Fibroblast of skin of right biceps (primary cell): ENCODE data around the gene DCAF8.

Experiments
- DNase-seq: peaks from one replicate; pipeline ENCODE4 v3.0.0-alpha.2; 2013

DCAF8 gene

DNA sequence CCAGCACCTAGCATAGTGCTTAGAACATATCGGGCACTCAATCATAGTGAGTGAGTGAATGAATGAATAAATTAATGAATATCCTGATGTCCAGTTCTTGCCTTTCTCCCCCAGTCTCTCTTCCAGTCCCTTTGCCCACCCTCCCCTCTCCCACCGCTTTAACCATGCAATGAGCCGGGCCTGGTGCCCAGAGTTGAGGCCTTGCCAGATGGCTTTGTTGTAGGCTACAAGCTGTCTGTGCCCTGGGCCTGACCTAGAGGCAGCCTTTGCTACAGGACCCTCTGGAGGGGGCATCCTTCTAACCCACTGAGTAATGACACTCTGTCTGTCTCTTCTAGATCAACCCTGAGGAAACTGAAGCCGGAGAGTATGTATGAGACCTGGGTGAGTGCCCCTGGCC, 65.1 kb downstream of the DCAF8 start:
- no peak for DNase-seq

DNA sequence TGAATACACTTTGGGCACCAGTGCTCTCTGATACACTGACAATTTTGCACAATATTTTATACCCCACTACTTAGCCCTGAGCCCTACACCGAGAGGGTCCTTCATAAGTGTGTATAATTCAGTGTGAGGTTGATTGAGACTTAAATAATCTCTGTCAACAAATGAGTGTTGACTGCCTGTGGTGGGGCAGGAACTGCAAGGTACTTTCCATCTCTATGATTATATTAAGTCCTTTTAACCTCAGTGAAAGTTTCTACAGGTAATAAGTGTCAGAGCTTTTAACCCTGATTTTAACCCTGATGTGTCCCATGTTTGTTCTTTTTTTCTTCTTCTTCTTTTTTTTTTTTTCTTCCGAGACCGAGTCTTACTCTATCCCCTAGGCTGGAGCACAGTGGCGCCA, 66.2 kb downstream of the DCAF8 start:
- DNase-seq = no peak

DNA sequence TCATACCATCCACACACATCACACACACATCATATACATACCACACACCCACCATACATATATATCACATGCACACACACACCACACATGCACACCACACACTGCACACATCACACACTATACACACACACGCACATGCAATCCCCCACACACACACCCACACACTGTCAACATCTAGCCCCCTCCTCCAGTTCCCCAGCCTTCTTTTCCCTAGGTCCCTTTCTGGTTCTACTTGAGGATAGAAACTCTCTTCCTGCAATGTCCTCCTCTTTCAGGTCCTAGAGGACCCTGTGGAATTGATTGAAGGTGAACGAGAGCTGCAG, 67.7 kb downstream of the DCAF8 start:
- DNase-seq = no peak

DNA sequence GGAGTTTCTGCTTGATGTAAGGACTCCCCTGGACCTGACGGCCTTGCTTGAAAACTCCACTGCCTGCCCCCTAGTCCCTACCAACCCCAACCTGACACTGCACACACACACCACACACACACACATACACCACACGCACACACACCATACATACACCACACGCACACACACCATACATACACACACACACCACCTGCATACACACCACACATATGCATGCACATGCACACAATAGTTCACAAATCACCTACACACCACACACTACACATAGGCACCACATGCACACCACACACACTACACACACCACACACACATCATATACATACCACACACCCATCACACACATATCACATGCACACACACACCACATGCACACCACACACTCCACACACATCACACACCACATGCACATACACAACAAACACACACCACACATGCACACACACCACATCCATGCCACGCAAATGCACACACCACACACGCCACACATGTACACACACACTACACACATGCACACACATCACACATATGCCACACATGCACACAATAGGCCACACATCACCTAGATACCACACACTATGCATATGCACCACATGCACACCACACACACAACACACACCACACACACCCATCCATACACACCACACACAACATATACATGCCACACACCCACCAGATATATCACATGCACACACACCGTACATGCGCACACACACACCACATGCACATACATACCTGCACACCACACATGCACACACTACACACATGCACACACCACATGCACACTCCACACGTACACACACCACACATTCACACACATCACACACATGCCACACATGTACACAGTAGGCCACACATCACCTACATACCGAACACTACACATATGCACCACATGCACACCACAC, 68.3 kb downstream of the DCAF8 start:
- no peak for DNase-seq

DNA sequence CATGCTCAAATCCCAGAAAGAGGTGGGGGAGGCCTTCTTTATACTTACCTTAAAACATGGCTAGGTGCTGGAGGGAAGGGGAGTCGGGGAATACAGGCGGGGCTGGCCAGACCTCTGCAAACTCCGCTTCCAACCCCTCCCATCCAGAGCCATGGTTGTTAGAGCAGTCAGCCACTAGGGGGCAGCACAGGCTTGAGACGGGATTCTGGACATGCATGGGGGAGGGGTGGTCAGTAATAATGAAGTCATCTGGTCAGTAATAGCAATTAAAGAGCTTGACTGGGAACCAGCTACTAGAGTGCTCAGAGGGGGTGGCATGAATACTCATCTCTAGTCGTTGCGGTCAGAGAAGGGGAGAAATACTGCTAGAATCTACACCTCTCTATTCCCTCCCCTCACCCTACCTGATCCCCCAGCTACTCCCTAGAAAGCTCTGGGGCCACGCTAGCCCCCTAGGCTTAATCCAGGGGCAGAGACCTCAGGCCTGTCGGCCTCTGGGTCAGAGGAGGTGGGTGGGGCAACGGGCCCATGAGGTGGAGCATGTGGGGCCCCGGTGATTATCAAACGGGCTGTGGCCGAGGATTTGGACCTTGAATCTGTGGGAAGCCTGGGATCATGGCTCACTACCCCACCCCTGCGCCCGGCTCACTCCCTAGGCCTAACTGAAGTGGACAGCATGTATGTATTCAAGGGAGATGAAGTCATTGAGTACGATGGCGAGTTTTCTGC, 69.1 kb downstream of the DCAF8 start:
- DNase-seq = peak; percentile 82

DNA sequence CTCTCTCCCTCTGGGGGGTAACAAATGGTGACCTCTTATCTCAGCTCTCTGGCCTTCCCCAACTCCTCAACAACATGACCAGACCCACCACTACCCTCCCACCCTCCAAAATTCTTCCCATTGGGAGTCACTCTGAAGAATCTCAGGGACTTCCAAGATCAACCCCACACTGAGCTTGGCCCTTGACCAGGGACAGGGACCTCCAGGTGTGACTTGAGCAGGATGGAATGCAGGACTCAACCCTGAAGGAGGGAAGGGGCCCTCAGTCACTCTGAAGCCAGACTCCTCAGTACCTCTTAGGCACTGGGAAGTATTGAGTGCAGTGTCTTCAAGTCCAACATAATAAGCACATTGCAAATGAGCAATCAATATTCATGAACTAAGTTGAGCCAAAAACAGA, 70.1 kb downstream of the DCAF8 start:
- peak; percentile 40 for DNase-seq

DNA sequence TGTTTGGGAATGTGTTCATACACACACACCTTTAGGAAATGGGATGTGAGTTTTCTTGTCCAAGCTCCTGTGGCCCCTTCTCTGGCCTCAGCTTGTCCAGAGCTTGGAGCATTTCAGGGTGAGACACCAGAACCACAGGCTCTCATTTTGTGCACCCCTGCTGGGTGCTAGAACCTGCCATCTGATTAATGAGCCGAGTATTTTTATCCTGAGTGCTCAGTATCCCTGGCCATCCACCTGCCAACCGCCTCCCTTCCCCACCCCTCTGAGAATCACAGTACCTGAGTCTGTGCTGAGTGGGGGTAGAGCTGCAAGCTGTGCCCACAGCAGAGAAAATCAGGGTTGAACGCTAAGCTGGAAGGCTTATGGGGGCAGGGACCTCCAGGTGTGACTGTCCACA, 70.6 kb downstream of the DCAF8 start:
- DNase-seq = no peak

DNA sequence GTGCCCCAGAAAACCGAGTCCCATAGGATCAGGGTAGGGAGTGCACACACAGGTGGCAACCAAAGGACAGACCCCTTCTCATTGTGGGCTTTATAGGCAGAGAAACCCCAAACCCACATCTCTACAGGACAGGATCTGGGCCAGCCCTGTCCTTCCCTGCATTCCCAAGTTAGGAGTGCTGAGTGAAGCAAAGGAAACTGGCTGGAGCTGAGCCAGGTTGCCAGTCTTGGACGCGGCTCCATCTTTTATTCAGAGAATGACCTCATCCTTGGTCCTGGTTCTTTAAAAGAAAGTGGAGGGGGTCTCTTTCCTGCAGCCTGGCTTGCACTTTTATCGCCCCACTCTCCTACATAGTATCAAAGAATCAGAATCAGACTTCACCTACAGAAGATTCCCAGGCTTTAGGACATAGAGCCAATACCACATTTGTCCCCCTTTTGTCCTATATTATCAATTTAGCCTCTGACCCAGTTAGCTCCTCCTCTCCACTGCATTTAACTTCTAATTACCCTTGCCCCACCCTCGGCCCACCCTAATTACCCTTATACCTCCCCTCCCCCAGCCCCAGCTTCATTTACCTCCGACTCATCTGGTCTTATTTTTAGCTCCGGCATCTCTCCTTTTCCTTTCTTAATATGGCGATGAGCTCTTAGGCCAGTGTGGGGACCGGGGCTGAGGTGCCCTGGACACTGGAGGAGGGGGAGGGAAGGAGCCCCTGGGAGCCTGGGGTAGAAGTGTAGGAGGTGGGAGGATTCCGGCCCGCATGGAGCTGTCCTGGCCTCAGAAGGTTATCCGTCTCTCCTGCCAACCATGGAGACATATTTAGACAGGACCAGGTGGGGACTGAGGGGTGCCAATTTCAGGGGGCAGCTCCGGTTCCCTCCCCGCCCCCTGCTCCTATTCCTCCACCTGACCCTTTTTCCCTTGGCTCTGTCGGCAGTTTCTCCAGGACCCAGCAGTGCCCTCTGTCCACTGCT, 72.4 kb downstream of the DCAF8 start, which contains the start of gene CASQ1:
Gene CASQ1, plus strand, starts transcription at position 927 of the 977 bp plus-strand sequence. CDS start 177 bp downstream, outside the sequence.
- DNase-seq = peak; percentile 56

DNA sequence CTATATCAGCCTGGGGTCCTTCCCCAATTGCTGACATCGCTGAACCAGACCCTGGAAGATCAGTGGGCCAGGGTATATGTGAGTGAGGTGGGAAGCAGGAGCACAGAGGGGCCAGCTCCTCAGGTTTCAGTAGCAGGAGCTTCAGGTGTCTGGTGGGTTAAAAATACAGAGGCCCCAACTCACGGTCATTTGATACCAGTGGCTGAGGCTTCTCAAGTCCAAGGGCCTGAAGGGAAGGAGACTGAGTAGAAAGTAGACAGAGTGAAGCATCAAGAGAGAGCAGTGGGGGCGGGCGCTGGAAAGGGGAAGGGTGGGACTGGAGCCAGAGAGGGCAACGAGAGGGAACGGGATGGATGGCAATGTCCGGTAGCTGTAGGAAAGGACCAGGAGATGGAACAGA, 74.0 kb downstream of the DCAF8 start:
- DNase-seq = no peak

DNA sequence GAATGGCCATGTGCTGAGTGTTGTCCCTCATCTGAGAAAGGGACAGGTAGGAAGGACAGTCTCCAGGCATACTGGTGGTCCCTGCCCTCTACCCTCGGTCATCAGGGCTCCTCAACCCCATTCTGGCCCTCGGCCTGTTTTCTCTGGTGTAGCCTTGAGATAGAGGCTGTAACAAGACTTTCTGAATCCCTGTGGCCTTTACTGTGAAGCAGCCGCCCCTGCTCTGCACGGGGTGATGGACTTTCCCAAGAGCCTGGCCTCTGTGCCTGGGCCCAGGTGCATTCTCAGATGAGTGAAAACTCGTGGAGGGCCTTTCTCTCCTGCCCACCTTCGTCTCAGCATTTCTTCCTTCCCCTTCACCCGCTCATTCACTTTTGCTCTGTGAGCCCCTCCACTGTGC, 74.9 kb downstream of the DCAF8 start:
- DNase-seq = no peak

DNA sequence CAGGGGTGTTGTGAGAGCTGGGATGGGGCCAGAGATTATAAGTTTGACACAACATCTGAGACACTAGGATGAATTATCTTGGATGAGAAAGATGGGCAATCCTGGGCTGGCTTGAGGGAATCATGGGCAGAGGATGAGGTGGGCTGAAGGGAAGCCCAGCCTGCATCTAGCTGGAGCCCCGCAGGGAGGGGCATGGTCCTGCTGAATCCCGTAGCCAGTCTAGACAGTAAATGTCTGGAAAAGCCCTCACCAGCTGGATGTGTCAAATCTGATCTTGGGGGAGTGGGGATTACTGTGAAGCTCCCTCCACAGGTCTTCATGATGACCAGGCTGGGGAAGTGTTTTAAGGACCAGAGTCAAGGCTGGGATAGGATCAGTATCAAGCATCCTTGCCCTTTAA, 75.6 kb downstream of the DCAF8 start:
- DNase-seq = no peak

DNA sequence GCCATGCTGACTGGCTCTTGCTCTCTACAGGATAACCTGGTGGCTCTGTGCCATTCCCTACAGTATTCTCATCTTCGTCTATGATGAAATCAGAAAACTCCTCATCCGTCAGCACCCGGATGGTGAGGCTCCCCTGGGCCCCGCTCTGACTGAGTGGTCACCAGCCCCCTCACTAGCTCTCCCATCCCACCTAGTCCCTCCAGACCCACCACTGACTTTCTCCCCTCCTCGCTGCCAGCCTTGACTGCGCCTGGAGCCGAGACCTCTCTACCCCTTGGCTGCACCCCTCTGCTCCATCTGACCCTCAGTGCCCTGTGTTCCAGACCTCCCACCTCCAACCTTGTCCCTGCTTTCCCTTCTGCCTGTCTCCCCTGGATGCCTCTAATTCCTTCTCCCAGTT, 76.1 kb downstream of the DCAF8 start:
- DNase-seq = no peak

DNA sequence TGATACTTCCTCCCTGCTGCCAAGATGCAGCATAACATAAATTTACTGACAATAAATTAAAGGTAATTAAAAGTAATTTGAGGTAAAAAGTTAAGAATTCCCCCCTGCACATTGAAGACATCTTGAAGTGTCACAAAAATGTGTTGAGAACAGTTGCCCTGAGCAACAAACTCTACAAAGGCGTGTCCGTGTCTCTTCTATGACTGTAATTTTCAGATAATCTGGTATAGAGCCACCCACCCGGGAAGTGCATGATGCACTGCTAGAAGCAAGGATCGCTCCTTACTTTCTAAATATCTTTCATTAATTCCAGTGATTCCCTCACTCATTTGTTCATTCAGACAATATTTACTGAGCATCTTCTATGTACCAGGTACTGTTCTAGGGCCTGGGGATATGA, 83.0 kb downstream of the DCAF8 start:
- DNase-seq = no peak

DNA sequence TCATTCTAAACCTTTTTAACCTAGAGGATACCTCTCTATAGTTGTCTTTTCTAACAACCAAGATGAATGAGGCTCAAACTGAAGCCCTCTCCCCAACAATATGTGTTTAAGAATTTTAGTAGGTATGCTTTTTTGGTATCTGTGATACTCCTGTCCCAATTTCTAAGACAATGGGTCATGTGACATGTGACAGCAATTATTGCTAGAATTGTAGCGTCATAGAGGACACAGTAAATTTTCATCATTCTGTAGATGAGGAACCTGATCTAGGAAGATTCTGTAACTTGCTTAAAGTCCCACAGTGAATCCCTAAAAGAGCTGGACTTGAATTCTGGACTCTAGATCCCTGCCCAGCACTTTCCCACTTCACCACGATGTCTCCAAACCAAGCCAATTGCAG, 83.6 kb downstream of the DCAF8 start:
- no peak for DNase-seq

DNA sequence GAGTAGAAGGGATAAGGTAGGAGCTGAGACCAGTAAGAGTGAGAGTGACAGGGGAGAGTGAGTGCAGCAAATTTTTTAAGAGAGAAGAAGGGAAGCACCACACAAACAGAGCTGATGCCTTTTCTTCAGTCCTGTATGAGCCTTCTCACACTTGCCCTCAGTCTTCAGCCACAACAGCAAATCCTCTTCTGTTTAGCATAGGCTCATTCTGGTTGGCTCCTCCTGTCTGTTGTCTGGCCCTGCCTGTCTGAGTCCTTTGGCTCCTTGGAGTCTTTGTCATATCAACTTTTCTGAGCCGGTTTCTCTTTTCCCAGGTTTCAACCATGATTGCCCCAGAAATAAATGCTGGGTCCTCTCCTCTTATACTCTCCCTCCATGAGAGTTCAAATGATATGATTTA, 84.7 kb downstream of the DCAF8 start:
- DNase-seq = no peak

DNA sequence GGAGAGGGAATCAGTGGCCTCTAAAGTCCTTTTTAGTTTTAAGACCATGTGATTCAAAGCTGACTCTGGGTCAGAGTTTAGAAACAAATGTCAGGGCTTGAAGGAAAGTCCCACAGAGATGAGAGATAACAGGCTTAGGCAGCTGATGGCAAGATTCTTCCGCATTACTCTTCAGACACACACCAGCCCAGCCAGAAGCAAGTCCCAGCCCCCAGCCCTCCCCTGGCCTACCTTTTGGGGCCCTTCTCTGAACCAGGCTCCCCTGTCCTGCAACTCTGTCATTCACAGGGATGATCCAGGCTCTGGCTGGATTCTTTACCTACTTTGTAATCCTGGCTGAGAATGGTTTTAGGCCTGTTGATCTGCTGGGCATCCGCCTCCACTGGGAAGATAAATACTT, 85.1 kb downstream of the DCAF8 start:
- DNase-seq = no peak

DNA sequence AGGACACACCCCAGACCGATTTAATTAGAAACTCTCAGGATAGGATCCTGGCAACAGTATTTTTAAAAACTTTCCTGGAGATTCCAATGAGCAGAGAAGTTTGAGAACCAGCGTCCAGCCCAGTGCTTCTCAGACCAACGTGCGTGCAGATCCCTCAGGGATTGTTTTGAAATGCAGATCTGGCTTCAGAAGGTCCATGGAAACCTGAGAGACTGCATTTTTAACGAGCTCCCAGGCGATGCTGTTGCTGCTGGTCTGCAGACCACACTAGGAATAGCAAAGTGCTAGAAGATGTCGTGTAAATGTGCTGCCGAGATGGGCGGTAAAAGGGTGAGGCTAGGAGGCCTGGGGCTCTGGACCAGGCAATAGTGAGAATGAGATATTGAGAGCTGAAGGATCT, 90.4 kb downstream of the DCAF8 start:
- no peak for DNase-seq

DNA sequence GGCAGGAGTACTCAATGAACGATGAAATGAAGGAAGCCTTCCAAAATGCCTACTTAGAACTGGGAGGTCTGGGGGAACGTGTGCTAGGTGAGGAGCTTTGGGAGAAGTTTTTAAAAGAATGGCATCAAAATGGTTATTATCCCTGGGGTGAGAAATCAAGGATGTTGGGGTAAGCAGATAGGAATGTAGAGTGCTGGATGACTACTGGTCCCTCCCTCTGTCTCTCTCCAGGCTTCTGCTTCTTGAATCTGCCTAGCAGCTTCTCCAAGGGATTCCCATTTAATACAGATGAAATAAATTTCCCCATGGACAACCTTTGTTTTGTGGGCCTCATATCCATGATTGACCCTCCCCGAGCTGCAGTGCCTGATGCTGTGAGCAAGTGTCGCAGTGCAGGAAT, 91.0 kb downstream of the DCAF8 start:
- DNase-seq = peak; percentile 42

DNA sequence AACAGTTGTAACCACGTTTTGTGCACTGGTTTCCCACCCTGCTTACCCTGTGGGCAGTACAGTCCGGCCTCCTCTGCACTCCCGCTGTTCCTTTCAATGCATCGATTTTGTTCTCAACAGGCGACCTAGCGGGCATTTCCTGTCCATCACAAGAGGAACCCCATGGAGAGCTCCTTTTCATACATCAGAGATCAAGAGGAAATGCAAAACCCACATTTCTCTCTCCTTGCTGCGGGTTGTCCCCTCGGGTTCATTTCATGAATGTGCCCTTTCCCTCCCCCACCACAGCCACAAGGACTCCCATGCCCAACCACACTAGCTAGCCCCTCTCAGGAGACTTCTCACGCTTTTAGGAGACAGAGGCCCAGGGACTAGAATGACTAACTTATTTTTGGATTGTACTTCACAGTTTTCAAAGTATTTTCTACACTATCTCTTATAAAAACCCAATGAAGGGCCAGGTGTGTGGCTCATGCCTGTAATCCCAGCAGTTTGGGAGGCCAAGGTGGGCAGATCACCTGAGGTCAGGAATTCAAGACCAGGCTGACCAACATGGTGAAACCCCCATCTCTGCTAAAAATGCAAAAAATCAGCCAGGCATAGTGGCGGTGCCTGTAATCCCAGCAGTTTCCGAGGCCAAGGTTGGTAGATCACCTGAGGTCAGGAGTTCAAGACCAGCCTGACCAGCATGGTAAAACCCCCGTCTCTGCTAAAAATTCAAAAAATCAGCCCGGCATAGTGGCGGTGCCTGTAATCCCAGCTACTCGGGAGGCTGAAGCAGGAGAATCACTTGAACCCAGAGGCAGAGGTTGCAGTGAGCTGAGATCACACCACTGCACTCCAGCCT, 92.6 kb downstream of the DCAF8 start:
- DNase-seq = no peak

DNA sequence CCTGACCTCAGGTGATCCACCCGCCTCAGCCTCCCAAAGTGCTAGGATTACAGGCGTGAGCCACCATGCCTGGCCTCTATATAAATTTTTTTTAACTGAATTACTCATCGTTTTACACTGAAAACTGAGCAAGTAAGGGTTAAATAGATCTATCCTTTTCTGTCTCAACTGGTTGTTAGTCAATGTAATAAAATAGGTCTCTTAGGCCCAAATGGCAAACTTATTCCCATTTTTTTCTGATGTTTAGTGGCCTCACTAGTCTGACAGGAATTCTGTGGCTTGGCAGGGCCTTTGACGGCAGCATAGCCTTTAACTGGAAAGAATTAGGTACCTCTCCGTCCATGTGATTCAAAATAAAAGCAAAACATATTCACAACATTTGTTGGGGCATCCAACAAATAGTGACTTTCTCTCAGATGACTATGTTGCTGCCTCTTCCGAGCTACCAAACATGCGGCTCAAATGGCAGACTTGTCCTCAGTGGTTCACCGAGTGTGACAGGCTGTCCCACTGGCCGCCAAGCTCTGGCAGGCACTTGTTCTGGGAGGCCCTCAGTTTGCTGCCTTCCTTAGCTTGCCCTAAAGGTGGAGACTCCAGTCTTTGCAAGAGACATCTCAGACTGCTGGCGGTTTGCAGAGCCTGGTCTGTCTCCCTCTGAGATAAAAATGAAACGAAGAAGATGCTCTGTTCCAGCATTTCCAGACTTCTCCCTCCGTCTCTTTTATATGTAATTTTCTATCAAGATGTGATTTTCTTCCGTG, 93.6 kb downstream of the DCAF8 start:
- DNase-seq = peak; percentile 37

DNA sequence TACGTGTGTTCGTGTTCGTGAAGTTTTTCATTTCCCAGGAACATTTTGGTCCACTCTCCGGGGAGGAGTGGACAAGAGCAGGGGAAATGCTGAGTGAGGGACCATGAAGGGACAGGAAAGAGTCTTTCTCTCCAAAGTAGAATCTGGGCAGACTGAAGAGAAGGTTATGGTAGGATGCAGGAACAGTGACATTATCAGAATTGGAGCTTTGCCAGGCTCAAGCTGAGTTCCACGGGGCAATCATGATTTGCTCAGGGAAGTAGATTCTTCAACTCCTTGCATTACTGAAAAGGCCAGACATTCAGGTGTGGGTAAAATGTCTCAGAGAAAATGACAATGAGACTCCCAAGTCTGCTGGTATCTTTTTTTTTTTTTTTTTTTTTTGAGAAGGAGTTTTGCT, 94.3 kb downstream of the DCAF8 start:
- no peak for DNase-seq
